ENCODE results near the gene HYDIN.

HYDIN gene

DNA sequence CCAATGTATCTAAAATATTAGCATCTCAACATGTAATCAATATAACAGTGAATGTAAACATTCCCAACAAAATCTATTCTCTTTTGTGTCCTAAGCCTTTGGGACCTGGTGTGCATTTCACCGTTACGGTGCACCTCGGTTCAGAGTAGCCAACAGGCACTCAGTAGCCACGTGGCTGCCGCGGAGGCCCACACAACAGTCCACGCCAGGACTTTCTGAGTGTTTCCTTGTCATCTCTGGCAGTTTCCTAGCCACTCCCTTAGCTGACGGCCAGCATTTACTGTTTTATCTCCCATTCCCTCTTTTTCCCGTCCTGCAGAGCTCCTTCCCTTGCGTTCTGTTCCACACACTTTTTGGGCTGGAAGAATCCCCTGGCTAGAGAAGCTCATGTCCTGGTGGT lies 465.9 kb downstream of the HYDIN start:
- Histone ChIP-seq H3K14ac (ENCODE audit: low read length) (no peak overlapping the region), H3K4me2 (ENCODE audit: insufficient read depth, low read length, poor library complexity, severe bottlenecking) (no peak overlapping the region), H3K4ac (ENCODE audit: low read length) (no peak overlapping the region), H2BK15ac (ENCODE audit: low read length) (no peak overlapping the region), H3K4me3 (ENCODE audit: low read length in 2 of 2) (no peak overlapping the region), H4K8ac (ENCODE audit: low read depth, low read length) (no peak overlapping the region), H3K36me3 (replicated peaks in 1 of 2; ENCODE audit: control insufficient read depth in 2 of 2, insufficient read depth in 2 of 2, low read length in 2 of 2) (peaks cover 20 to 46% of the 10 kb centered on the region in 2 donors), H3K4me1 (ENCODE audit: control insufficient read depth in 2 of 2, insufficient read depth in 1 of 2, low read depth in 1 of 2, low read length in 2 of 2) (peaks cover 2 to 21% of the 10 kb centered on the region in 2 donors), H2BK120ac (ENCODE audit: low read depth, low read length) (no peak overlapping the region), H3K23ac (ENCODE audit: low read depth, low read length, poor library complexity) (no peak overlapping the region), H2AK5ac (ENCODE audit: low read depth, low read length) (no peak overlapping the region), H3K9me3 (replicated peaks in 1 of 2; ENCODE audit: control insufficient read depth in 2 of 2, insufficient read depth in 1 of 2, low read depth in 1 of 2, low read length in 2 of 2) (no peaks in the 10 kb centered on the region), H3K18ac (ENCODE audit: low read length) (no peak overlapping the region), H3K27ac (replicated peaks; ENCODE audit: low read length) (no peak overlapping the region), H4K91ac (ENCODE audit: low read depth, low read length, poor library complexity) (no peak overlapping the region), H3K27me3 (ENCODE audit: control insufficient read depth in 3 of 3, insufficient read depth in 3 of 3, low read depth in 1 of 3, low read length in 3 of 3) (no peaks in the 10 kb centered on the region), H2AFZ (ENCODE audit: low read length) (no peak overlapping the region), H2BK5ac (ENCODE audit: low read length) (no peak overlapping the region), H3K9ac (ENCODE audit: low read depth, low read length, poor library complexity) (no peak overlapping the region), H2BK12ac (ENCODE audit: low read length) (no peak overlapping the region), H3K79me1 (ENCODE audit: low read depth, low read length) (no peaks in the 10 kb centered on the region)
- DNase-seq (ENCODE audit: low spot score), result no peak
- WGBS, 2 donors (ENCODE audit: extremely low coverage in 2 of 2, insufficient read length in 2 of 2, insufficient replicate concordance in 1 of 2), result no CpG with 5 or more reads among the region's 10 CpGs

- Histone ChIP-seq H3K18ac (ENCODE audit: low read length) (no peak overlapping the region), H2AFZ (ENCODE audit: low read length) (no peak overlapping the region), H3K79me1 (ENCODE audit: low read depth, low read length) (no peaks in the 10 kb centered on the region), H3K4ac (ENCODE audit: low read length) (no peak overlapping the region), H4K8ac (ENCODE audit: low read depth, low read length) (no peak overlapping the region), H2BK12ac (ENCODE audit: low read length) (no peak overlapping the region), H3K4me3 (ENCODE audit: low read length in 2 of 2) (no peak overlapping the region), H2BK120ac (ENCODE audit: low read depth, low read length) (no peak overlapping the region), H2AK5ac (ENCODE audit: low read depth, low read length) (no peak overlapping the region), H3K9me3 (replicated peaks in 1 of 2; ENCODE audit: control insufficient read depth in 2 of 2, insufficient read depth in 1 of 2, low read depth in 1 of 2, low read length in 2 of 2) (no peaks in the 10 kb centered on the region), H3K23ac (ENCODE audit: low read depth, low read length, poor library complexity) (no peak overlapping the region), H3K14ac (ENCODE audit: low read length) (no peak overlapping the region), H3K9ac (ENCODE audit: low read depth, low read length, poor library complexity) (no peak overlapping the region), H4K91ac (ENCODE audit: low read depth, low read length, poor library complexity) (no peak overlapping the region), H3K4me2 (ENCODE audit: insufficient read depth, low read length, poor library complexity, severe bottlenecking) (no peak overlapping the region), H2BK5ac (ENCODE audit: low read length) (no peak overlapping the region), H2BK15ac (ENCODE audit: low read length) (no peak overlapping the region), H3K27ac (replicated peaks; ENCODE audit: low read length) (no peak overlapping the region), H3K4me1 (ENCODE audit: control insufficient read depth in 2 of 2, insufficient read depth in 1 of 2, low read depth in 1 of 2, low read length in 2 of 2) (peaks cover 4 to 22% of the 10 kb centered on the region in 2 donors), H3K27me3 (ENCODE audit: control insufficient read depth in 3 of 3, insufficient read depth in 3 of 3, low read depth in 1 of 3, low read length in 3 of 3) (no peaks in the 10 kb centered on the region), H3K36me3 (replicated peaks in 1 of 2; ENCODE audit: control insufficient read depth in 2 of 2, insufficient read depth in 2 of 2, low read length in 2 of 2) (peaks cover 17 to 54% of the 10 kb centered on the region in 2 donors)
- DNase-seq (ENCODE audit: low spot score), result no peak
- WGBS, 2 donors (ENCODE audit: extremely low coverage in 2 of 2, insufficient read length in 2 of 2, insufficient replicate concordance in 1 of 2), result no CpG with 5 or more reads among the region's 3 CpGs
Measured at GRCh38 chr16:70760221-70760620, 470.3 kb downstream of the HYDIN start.

DNA sequence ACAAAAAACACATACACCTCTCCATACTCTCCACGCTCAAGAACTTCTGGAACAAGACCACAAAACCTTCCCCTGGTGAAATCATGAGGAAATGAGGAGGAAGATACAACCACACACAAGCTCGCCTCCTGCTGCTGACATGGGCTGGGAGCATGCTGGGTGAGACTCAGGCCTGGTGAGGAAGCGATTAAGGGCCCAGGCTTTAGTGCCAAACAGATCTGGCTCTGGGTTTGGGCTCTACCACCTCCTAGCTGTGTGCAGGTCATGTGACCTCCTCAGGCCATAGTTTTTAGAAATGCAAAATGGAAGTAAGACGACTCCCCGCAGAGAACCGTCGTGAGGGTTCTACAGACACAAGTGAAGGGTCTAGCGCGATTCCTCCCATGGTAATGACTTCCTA lies 470.9 kb downstream of the HYDIN start:
- no peak for DNase-seq (ENCODE audit: low spot score)
- Histone ChIP-seq H3K4me1 (ENCODE audit: control insufficient read depth in 2 of 2, insufficient read depth in 1 of 2, low read depth in 1 of 2, low read length in 2 of 2) (peaks cover 4 to 22% of the 10 kb centered on the region in 2 donors), H3K27me3 (ENCODE audit: control insufficient read depth in 3 of 3, insufficient read depth in 3 of 3, low read depth in 1 of 3, low read length in 3 of 3) (no peaks in the 10 kb centered on the region), H3K36me3 (replicated peaks in 1 of 2; ENCODE audit: control insufficient read depth in 2 of 2, insufficient read depth in 2 of 2, low read length in 2 of 2) (peaks cover 17 to 59% of the 10 kb centered on the region in 2 donors), H2BK120ac (ENCODE audit: low read depth, low read length) (no peak overlapping the region), H2AK5ac (ENCODE audit: low read depth, low read length) (no peak overlapping the region), H2BK5ac (ENCODE audit: low read length) (no peak overlapping the region), H3K79me1 (ENCODE audit: low read depth, low read length) (no peaks in the 10 kb centered on the region), H4K8ac (ENCODE audit: low read depth, low read length) (no peak overlapping the region), H2BK12ac (ENCODE audit: low read length) (no peak overlapping the region), H3K9me3 (replicated peaks in 1 of 2; ENCODE audit: control insufficient read depth in 2 of 2, insufficient read depth in 1 of 2, low read depth in 1 of 2, low read length in 2 of 2) (no peaks in the 10 kb centered on the region), H2AFZ (ENCODE audit: low read length) (no peak overlapping the region), H3K27ac (replicated peaks; ENCODE audit: low read length) (no peak overlapping the region), H3K14ac (ENCODE audit: low read length) (no peak overlapping the region), H3K4me2 (ENCODE audit: insufficient read depth, low read length, poor library complexity, severe bottlenecking) (no peak overlapping the region), H3K23ac (ENCODE audit: low read depth, low read length, poor library complexity) (no peak overlapping the region), H4K91ac (ENCODE audit: low read depth, low read length, poor library complexity) (no peak overlapping the region), H3K4ac (ENCODE audit: low read length) (no peak overlapping the region), H3K4me3 (ENCODE audit: low read length in 2 of 2) (no peak overlapping the region), H3K18ac (ENCODE audit: low read length) (no peak overlapping the region), H3K9ac (ENCODE audit: low read depth, low read length, poor library complexity) (no peak overlapping the region), H2BK15ac (ENCODE audit: low read length) (no peak overlapping the region)
- 100% methylated on average over 1 of the region's 9 CpGs; no CpG with 5 or more reads in 1 of the 2 donors for WGBS, 2 donors (ENCODE audit: extremely low coverage in 2 of 2, insufficient read length in 2 of 2, insufficient replicate concordance in 1 of 2)

- no peak overlapping the region for H2BK12ac ChIP-seq (ENCODE audit: low read length)
- no peak overlapping the region for H4K91ac ChIP-seq (ENCODE audit: low read depth, low read length, poor library complexity)
- WGBS, 2 donors (ENCODE audit: extremely low coverage in 2 of 2, insufficient read length in 2 of 2, insufficient replicate concordance in 1 of 2), result no CpG with 5 or more reads among the region's 10 CpGs
Measured at GRCh38 chr16:70758786-70759185, 471.7 kb downstream of the HYDIN start.

More at GRCh38 chr16:70758786-70759185, 471.7 kb downstream of the HYDIN start:
- Histone ChIP-seq H3K9ac (ENCODE audit: low read depth, low read length, poor library complexity) (no peak overlapping the region), H3K27ac (replicated peaks; ENCODE audit: low read length) (no peak overlapping the region), H3K4me2 (ENCODE audit: insufficient read depth, low read length, poor library complexity, severe bottlenecking) (no peak overlapping the region), H2BK15ac (ENCODE audit: low read length) (no peak overlapping the region), H3K23ac (ENCODE audit: low read depth, low read length, poor library complexity) (no peak overlapping the region), H2BK120ac (ENCODE audit: low read depth, low read length) (no peak overlapping the region), H3K14ac (ENCODE audit: low read length) (no peak overlapping the region), H3K36me3 (replicated peaks in 1 of 2; ENCODE audit: control insufficient read depth in 2 of 2, insufficient read depth in 2 of 2, low read length in 2 of 2) (peaks cover 15 to 59% of the 10 kb centered on the region in 2 donors), H2BK5ac (ENCODE audit: low read length) (no peak overlapping the region), H2AFZ (ENCODE audit: low read length) (no peak overlapping the region), H3K79me1 (ENCODE audit: low read depth, low read length) (no peaks in the 10 kb centered on the region), H3K4me1 (ENCODE audit: control insufficient read depth in 2 of 2, insufficient read depth in 1 of 2, low read depth in 1 of 2, low read length in 2 of 2) (peaks cover 4 to 22% of the 10 kb centered on the region in 2 donors), H3K4me3 (ENCODE audit: low read length in 2 of 2) (no peak overlapping the region), H3K18ac (ENCODE audit: low read length) (no peak overlapping the region), H3K27me3 (ENCODE audit: control insufficient read depth in 3 of 3, insufficient read depth in 3 of 3, low read depth in 1 of 3, low read length in 3 of 3) (no peaks in the 10 kb centered on the region), H4K8ac (ENCODE audit: low read depth, low read length) (no peak overlapping the region), H3K9me3 (replicated peaks in 1 of 2; ENCODE audit: control insufficient read depth in 2 of 2, insufficient read depth in 1 of 2, low read depth in 1 of 2, low read length in 2 of 2) (no peaks in the 10 kb centered on the region), H3K4ac (ENCODE audit: low read length) (no peak overlapping the region), H2AK5ac (ENCODE audit: low read depth, low read length) (no peak overlapping the region)
- DNase-seq (ENCODE audit: low spot score), result no peak
